H54 (cell line): ENCODE measurements around the gene TNFSF13.
A peak's percentile ranks its signal among the peaks of the same experiment; 100 is the strongest.
"Not testable (repeated sequence)": the region's sequence is repeated elsewhere in the genome, so short reads cannot be mapped to it uniquely, and the experiment has no call there.

ENCODE experiments used
- DNase-seq: peaks from one replicate; pipeline ENCODE4 v3.0.0; 2011; ENCODE audit warnings: low spot score, mixed read lengths; ENCODE audit not compliant: insufficient read length
- FAIRE-seq: peaks from 3 replicates; lab custom pipeline; 2011; peaks lifted over from hg19 to GRCh38; lab: Jason Lieb, UNC
- POLR2A ChIP-seq: IDR thresholded peaks from 2 replicates; pipeline ENCODE4 v1.6.1; 2011; ENCODE audit warnings: low read depth, mild to moderate bottlenecking, low read length

TNFSF13 gene

DNA sequence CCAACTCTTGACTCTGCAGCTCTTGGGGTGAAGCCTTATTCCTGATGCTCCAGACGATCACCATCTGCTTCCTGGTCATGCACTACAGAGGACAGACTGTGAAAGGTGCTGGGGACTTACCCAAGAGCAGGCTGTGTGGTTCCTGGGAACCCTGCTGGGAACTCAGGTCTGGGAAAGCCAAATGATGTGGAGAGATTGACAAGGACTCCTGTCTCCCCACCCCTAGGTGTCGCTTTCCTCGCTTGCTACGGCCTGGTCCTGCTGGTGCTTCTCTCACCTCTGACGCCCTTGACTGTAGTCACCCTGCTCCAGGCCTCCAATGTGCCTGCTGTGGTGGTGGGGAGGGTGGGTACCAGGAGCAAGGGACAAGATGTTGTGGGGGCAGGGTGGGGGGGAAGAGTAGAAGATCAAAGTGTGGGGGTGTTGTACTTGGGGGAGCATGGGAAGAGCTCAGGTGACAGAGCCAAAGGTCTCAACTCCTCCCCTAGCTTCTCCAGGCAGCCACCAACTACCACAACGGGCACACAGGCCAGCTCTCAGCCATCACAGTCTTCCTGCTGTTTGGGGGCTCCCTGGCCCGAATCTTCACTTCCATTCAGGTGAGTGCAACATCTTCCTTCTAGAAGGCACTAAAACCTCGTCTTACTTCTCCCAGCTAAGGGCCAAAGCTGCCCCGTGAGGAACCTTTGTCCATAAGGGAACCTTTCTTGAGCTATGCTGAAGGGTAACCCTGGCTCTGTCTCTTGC is 28.3 kb downstream of the TNFSF13 start:
- no peak for TF ChIP-seq POLR2A
- no peak for DNase-seq
- no peak for FAIRE-seq

- FAIRE-seq: no peak
- TF ChIP-seq POLR2A: no peak
- peak; percentile 64 for DNase-seq
These were observed 29.0 kb downstream of the TNFSF13 start for GRCh38 chr17:7587420-7588151.

GRCh38 chr17:7588553-7589203 is 30.1 kb downstream of the TNFSF13 start:
- no peak for FAIRE-seq
- no peak for TF ChIP-seq POLR2A
- no peak for DNase-seq

- FAIRE-seq (no peak), DNase-seq (no peak)
- TF ChIP-seq POLR2A: no peak
These were observed 30.8 kb downstream of the TNFSF13 start for GRCh38 chr17:7589204-7589868.

GRCh38 chr17:7589891-7590691 is 31.5 kb downstream of the TNFSF13 start, which contains the start of gene SOX15:
Gene SOX15, minus strand, starts transcription at chr17:7590094. Its CDS starts 418 bp downstream, at chr17:7589676.
- TF ChIP-seq POLR2A: no peak
- peak; percentile 55 for DNase-seq
- no peak for FAIRE-seq

DNA sequence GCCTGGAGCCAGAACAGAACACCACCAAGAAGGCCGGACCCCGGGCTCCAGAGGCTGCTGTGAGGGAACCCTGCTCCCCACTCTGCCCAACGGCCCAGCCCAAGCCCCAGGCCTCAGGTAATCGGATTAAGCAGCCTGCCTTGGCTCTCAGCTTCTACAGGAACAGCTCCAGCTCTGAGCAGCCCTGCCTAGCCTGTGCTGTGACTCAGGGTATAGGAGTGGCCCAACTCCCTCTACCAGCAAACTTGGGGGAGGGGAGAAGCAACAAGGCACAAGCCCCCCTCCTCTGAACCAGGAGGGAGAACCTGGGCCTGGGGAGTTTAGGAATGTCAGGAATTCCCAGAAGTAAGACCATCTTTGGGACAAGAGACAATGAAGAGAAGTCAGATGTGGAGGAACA is 32.2 kb downstream of the TNFSF13 start:
- FAIRE-seq (no peak), DNase-seq (no peak)
- no peak for TF ChIP-seq POLR2A

- FAIRE-seq: no peak
- no peak for DNase-seq
- TF ChIP-seq POLR2A: no peak
These were observed 33.0 kb downstream of the TNFSF13 start for GRCh38 chr17:7591596-7591995.

DNA sequence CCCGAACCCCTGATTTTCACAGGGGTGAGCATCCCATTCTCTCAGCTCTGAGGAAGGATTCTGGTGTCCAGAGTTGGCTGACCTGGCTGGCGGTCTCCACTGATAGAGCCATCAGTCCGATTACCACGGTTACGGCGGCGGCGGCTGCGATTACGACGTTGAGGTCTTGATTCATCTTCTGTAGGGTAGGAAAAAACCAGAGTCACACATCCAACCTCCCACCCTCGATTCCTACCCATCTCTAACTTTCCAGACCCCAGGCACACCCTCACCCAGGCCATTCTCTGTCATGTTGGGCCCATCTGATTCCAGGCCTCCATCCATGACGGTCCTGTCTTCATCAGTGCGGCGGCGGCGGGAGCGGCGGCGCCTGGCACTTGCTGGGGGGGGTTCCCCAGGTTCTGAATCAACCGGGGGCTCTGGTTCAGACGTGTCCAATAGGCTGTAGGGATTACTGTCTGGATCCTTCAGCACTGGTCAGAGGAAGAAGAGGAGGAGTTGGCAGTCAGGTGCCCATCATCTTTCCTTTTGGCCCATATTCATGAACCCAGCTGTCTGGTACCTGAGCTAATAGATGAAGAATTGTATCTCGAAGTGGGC is 34.0 kb downstream of the TNFSF13 start:
- no peak for TF ChIP-seq POLR2A
- FAIRE-seq (no peak), DNase-seq (no peak)

DNA sequence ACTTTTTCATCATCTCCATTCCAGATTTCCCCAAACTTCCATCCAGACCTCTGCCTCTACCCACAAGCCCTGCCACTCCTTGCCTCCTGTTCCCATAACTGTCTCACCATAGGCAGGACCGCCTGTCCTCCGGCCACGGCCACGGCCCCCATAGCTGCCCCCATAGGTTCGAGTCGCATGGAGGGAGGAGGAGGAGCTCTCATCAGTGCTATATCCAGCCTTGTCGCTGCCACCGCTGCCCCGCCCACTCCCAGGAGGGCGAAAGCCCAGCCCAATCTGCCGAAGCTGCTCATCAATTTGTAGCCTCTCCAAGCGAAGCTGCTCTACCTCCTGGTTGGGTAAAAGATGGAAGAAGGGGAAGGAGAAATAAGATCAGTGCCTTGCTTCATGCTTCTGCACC is 34.7 kb downstream of the TNFSF13 start:
- FAIRE-seq (no peak), DNase-seq (no peak)
- no peak for TF ChIP-seq POLR2A

DNA sequence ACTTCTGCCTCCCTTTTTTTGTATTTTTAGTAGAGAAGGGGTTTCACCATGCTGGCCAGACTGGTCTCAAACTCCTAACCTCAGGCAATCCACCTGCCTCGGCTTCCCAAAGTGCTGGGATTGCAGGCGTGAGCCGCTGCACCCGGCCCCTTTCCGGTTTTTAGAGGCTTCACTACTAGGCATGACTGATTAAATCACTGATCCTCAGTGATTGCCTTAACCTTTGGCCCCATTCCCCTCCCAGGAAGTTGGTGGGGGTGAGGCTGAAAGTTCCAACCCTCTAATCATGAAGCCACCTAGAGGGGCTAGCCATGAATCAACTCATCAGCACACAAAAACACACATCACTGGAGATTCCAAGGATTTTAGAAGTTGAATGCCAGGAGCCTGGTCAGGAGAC is 39.0 kb downstream of the TNFSF13 start:
- not testable (repeated sequence) for FAIRE-seq, DNase-seq

GRCh38 chr17:7606280-7606679 is 47.7 kb downstream of the TNFSF13 start:
- FAIRE-seq (no peak), DNase-seq (no peak)
- TF ChIP-seq POLR2A: no peak

DNA sequence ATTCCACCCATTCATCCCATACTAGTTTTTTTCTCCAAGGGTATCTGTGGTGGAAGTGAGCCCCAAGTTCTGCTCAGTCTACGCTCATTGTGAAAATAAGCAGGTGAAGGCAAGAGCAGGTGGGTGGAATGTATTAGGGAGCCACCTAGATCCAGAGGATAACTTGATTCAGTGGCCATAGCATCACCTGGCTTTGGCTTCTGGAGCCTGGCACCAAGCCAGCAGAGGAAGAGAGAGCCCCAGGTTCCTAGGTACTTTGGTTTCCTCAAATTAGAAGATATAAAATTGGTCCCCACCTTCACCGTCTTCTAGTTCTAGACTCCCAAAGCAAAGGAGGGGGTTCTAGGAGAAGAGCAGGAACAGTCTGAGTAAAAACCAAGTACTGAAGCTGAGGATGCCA is 52.1 kb downstream of the TNFSF13 start:
- FAIRE-seq: no peak
- no peak for DNase-seq
- TF ChIP-seq POLR2A: no peak
